IPS DF 4.7 (cell line): ENCODE measurements around the gene SDF4.

Experiments used
- DNase-seq: peaks from one replicate; pipeline ENCODE4 v3.0.0-alpha.2; 2013; ENCODE audit warnings: low spot score; ENCODE audit errors: extremely low read depth

Gene SDF4

GRCh38 chr1:1213345-1214265 lies 18.2 kb downstream of the SDF4 start, which contains the start of gene TNFRSF4:
TSS of gene TNFRSF4 (minus strand) at chr1:1214153. CDS start at chr1:1214127, 26 bp downstream.
- no peak for DNase-seq

- no peak for DNase-seq
Observed at GRCh38 chr1:1212780-1213344, 18.9 kb downstream of the SDF4 start.

GRCh38 chr1:1211541-1212441 lies 20.0 kb downstream of the SDF4 start:
- DNase-seq = no peak

GRCh38 chr1:1210726-1211540 lies 20.9 kb downstream of the SDF4 start:
- no peak for DNase-seq

- no peak for DNase-seq
Observed at GRCh38 chr1:1208713-1209433, 22.9 kb downstream of the SDF4 start.

GRCh38 chr1:1207571-1207892 lies 24.3 kb downstream of the SDF4 start:
- DNase-seq = no peak

GRCh38 chr1:1206966-1207531 lies 24.8 kb downstream of the SDF4 start:
- no peak for DNase-seq

GRCh38 chr1:1206376-1206965 lies 25.3 kb downstream of the SDF4 start, which contains the start of gene TNFRSF18:
TSS of gene TNFRSF18 (minus strand) at chr1:1206592. CDS start at chr1:1206571, 21 bp downstream.
- DNase-seq = no peak

- no peak for DNase-seq
Observed at GRCh38 chr1:1205769-1206375, 25.9 kb downstream of the SDF4 start.

GRCh38 chr1:1204998-1205768 lies 26.6 kb downstream of the SDF4 start:
- no peak for DNase-seq

- no peak for DNase-seq
Observed at GRCh38 chr1:1204425-1204920, 27.3 kb downstream of the SDF4 start.

GRCh38 chr1:1203561-1204424 lies 28.0 kb downstream of the SDF4 start:
- no peak for DNase-seq

- no peak for DNase-seq
Observed at GRCh38 chr1:1202831-1203560, 28.8 kb downstream of the SDF4 start.

- DNase-seq = no peak
Observed at GRCh38 chr1:1200876-1201810, 30.7 kb downstream of the SDF4 start.
